Body of pancreas (tissue), 4 donors: ENCODE results near the gene ZCWPW2. TPM values are rescaled to one million over a fixed set of nuclear protein-coding genes. Genes with fewer than 3 reads are reported as not detected.

ENCODE experiments used
- ATAC-seq: fragments of 150-250 bp; one replicate; pipeline ENCODE4 v1.9.1; 2016
- DNase-seq, 4 donors: peaks; one replicate each; pipeline ENCODE4 v3.0.0-alpha.2; 2019
- H3K27ac ChIP-seq, 4 donors: fragments of 200-600 bp; sonication (generic); 1 replicate in 3 of 4; 2 replicates in 1 of 4; pipeline versions ENCODE4 v1.5.1 to v1.6.1; 2016 to 2019; ENCODE audit warnings: mild to moderate bottlenecking in 1 of 4, mixed read lengths in 1 of 4, moderate library complexity in 1 of 4
- H3K27me3 ChIP-seq, 2 donors: fragments of 200-600 bp; sonication (generic); one replicate each; pipeline ENCODE4 v1.6.0; 2016; ENCODE audit warnings: mild to moderate bottlenecking in 1 of 2
- H3K36me3 ChIP-seq, 2 donors: fragments of 200-600 bp; sonication (generic); replicated peaks in 1 of 2; 2 replicates each; pipeline ENCODE4 v1.5.1; 2016; ENCODE audit warnings: low read depth in 2 of 2; ENCODE audit not compliant: insufficient read depth in 1 of 2
- H3K4me1 ChIP-seq: fragments of 200-600 bp; sonication (generic); one replicate; pipeline ENCODE4 v1.6.0; 2016
- H3K4me3 ChIP-seq, 2 donors: fragments of 200-600 bp; sonication (generic); 1 replicate in 1 of 2; 2 replicates in 1 of 2; pipeline ENCODE4 v1.5.1; 2016 to 2019
- H3K9me3 ChIP-seq, 3 donors: fragments of 200-600 bp; sonication (generic); 1 replicate in 2 of 3; 2 replicates in 1 of 3; pipeline ENCODE4 v1.5.1; 2016
- POLR2A ChIP-seq, 3 donors: fragments of 450-650 bp; IDR thresholded peaks; one replicate each; pipeline ENCODE4 v1.6.1; 2016; ENCODE audit warnings: antibody characterized with exemption in 3 of 3, mild to moderate bottlenecking in 2 of 3
- WGBS, 2 donors: methylation state at CpG; one replicate each; pipeline ENCODE4 v1.1.5; 2017; 5-methylcytosine and 5-hydroxymethylcytosine counted together
- intact Hi-C: fragments of 100-400 bp; cut with DNase I; formaldehyde crosslinking; loops from one replicate; pipeline ENCODE4 v1.15.1; 2023
- total RNA-seq, 2 donors: library from RNA; depleted of rRNA; stranded (reverse); fragments of >200 nt; gene quantifications; one replicate each; pipeline ENCODE4 v1.1.0, GENCODE V29; 2016
- TF ChIP-seq, protein P1 (sequence below), 7 experiments: fragments of 450-650 bp in 4 of 7; fragments of 200-600 bp in 3 of 7; sonication (generic) in 3 of 7; IDR thresholded peaks; one replicate each; pipeline ENCODE4 v1.5.1; 2016 to 2019; ENCODE audit warnings: antibody characterized with exemption in 7 of 7

The ZCWPW2 gene
- total RNA-seq, 2 donors from 2014 or later = 1.3 TPM; not detected in 1

DNA sequence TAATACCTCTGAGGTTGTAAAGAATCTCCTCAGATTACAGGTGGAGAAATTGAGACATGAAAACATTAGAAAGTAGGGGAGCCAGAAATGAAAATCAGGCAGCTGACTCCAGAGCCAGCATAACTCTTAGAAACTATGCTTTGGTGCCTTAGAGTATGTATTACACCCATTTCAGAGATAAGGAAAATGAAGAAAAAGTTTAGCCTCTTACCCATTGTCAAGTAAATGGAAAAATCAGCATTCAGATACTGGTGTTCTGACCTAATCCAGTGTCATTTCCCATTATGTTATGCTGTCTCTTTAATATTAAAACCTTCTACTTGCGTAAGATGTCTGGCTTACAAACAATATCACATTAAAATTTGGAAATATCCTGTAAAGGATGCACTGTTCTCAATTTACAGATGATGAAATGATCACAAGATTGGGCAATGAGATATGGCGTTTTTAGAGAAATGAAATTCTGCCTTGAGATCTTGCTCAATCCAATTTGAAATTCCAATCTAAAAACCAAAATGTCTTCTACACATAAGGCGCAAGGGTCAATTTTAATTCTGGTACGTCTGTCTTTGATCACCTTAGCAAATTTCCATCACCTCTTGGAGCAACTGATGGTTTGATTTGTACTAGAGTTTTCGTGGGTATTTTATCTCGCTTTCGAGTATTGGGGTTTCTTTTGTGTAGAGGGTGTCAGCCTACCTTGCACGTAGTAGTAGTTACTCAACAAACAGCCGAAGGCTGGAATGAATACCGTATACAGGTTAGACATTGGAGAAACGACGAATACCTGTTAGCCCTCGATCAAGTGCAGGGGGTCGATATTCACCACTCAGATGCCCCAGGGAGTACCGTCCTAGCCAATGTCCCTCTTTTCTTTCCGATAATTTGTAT lies 902 bp upstream of the ZCWPW2 start:
- Histone ChIP-seq H3K27me3 (no peaks in the 10 kb centered on the region), H3K9me3 (no peaks in the 10 kb centered on the region), H3K36me3 (no peaks in the 10 kb centered on the region), H3K27ac (peak overlapping the region; percentile 92 to 100 (median 100)), H3K4me3 (peak overlapping the region; percentile 62 to 78), H3K4me1 (peaks cover 25% of the 10 kb centered on the region)
- intact Hi-C loops = no loop called here
- 12 to 15% methylated on average over 16 of the region's 16 CpGs for WGBS, 2 donors
- no peak for TF ChIP-seq POLR2A (IDR thresholded peaks at IDR 0.05)
- TF ChIP-seq, protein P1, sequence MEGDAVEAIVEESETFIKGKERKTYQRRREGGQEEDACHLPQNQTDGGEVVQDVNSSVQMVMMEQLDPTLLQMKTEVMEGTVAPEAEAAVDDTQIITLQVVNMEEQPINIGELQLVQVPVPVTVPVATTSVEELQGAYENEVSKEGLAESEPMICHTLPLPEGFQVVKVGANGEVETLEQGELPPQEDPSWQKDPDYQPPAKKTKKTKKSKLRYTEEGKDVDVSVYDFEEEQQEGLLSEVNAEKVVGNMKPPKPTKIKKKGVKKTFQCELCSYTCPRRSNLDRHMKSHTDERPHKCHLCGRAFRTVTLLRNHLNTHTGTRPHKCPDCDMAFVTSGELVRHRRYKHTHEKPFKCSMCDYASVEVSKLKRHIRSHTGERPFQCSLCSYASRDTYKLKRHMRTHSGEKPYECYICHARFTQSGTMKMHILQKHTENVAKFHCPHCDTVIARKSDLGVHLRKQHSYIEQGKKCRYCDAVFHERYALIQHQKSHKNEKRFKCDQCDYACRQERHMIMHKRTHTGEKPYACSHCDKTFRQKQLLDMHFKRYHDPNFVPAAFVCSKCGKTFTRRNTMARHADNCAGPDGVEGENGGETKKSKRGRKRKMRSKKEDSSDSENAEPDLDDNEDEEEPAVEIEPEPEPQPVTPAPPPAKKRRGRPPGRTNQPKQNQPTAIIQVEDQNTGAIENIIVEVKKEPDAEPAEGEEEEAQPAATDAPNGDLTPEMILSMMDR (IDR thresholded peaks at IDR 0.05) = no peak
- DNase-seq (peak in 1 of 4 donors; percentile 3), ATAC-seq (no peak)

DNA sequence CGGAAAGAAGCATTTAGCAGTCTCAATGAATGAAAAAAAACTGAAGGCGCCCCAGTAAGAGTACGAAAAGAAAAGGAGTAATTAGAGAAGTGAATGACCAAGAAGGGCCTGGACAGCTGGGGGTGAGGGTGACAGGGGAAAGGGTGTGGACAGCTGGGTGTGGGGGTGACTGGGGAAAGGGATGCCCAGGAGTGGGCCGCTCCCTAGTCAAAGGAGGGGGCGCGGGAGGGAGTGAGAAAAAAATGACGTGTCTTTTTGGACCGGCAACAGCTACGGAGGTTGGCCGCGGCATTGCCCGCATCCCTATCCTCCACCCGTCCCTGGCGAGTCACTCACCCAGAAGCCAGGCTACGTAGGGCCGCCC lies 274 bp upstream of the ZCWPW2 start:
- Histone ChIP-seq H3K27ac (peak overlapping the region; percentile 92 to 100 (median 100)), H3K4me1 (peaks cover 25% of the 10 kb centered on the region), H3K4me3 (peak overlapping the region; percentile 62 to 78), H3K36me3 (no peaks in the 10 kb centered on the region), H3K27me3 (no peaks in the 10 kb centered on the region), H3K9me3 (no peaks in the 10 kb centered on the region)
- intact Hi-C loops = no loop called here
- no peak for ATAC-seq
- DNase-seq = no peak
- 0 to 1% methylated on average over 16 of the region's 16 CpGs for WGBS, 2 donors
- TF ChIP-seq, protein P1 (IDR thresholded peaks at IDR 0.05) = peak in 2 of 7 experiments; percentile 3 to 6
- TF ChIP-seq POLR2A (IDR thresholded peaks at IDR 0.05) = peak in 1 of 3 donors; percentile 40

DNA sequence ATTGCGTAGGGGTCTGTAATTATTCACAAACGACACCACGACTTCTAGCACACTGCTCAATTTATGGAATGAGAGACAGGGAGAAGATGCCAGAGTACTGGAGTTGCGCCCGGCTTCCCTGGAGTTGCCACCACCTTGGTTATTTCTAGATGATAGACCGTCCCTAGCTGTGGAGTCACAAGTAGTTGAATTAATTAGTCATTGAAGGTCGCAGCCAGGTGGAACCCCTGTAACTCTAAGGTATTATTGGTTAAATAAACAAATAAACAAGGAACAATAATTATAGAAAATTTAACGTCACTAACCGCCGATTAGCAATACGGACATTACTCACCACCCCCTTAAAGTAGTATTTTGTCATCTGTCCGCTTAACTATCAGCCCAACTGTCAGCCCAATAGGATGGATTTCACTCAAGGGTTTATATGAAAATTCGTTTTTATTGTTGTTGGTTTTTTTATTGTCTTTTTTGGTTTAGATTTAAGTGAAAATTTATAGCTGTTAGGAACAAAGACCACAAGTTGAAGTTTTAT lies 1.0 kb downstream of the ZCWPW2 start:
- Histone ChIP-seq H3K4me1 (peaks cover 25% of the 10 kb centered on the region), H3K27ac (peak overlapping the region; percentile 92 to 100 (median 100)), H3K27me3 (no peaks in the 10 kb centered on the region), H3K36me3 (no peaks in the 10 kb centered on the region), H3K4me3 (peak overlapping the region; percentile 62 to 78), H3K9me3 (no peaks in the 10 kb centered on the region)
- TF ChIP-seq POLR2A (IDR thresholded peaks at IDR 0.05) = no peak
- TF ChIP-seq, protein P1 (IDR thresholded peaks at IDR 0.05) = peak in 1 of 7 experiments; percentile 10
- 8 to 13% methylated on average over 13 of the region's 13 CpGs for WGBS, 2 donors
- ATAC-seq = peak; percentile 3
- intact Hi-C loops = no loop called here
- DNase-seq = no peak

DNA sequence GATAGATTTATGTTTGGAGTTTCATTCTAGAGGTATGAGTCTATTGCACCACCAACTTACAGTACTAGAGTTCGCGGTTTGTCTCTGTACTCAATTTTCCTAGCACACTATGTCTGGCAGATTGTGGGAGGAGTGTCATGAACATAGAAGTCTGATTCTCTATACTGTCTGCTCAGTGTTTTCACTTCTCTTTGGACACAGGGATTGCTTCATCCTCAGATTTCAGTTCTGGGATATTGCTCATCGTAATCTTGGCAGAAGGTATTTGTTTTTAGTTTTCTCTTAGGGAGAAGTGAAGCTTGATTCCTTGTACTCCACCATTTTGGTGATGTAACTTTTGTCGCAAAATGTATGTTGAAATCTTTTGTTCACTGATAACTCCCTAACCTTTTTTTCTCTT lies 27.9 kb downstream of the ZCWPW2 start:
- intact Hi-C loops = no loop called here
- H3K9me3 ChIP-seq = no peaks in the 10 kb centered on the region
- no peaks in the 10 kb centered on the region for H3K4me1 ChIP-seq
- H3K4me3 ChIP-seq = no peak overlapping the region
- WGBS, 2 donors = 83 to 86% methylated on average over 4 of the region's 4 CpGs
- no peak overlapping the region for H3K27ac ChIP-seq
- DNase-seq (peak in 1 of 4 donors; percentile 42), ATAC-seq (peak; percentile 55)
- H3K36me3 ChIP-seq = no peaks in the 10 kb centered on the region
- no peak for TF ChIP-seq POLR2A (IDR thresholded peaks at IDR 0.05)
- TF ChIP-seq, protein P1 (IDR thresholded peaks at IDR 0.05) = no peak
- no peaks in the 10 kb centered on the region for H3K27me3 ChIP-seq
